SK-N-SH treated with all-trans-retinoic acid at 6 μM for 48 hours (cell line): Measurements from ENCODE around the gene LARGE1.

Source experiments
- GLIS3 ChIP-seq: fragments of 250-450 bp; sonication (Bioruptor Pico); IDR thresholded peaks from 2 replicates; pipeline ENCODE4 v1.5.0; 2020; ENCODE audit warnings: mild to moderate bottlenecking, moderate library complexity
- TF ChIP-seq, protein P1 (sequence below): fragments of 250-450 bp; sonication (Bioruptor Pico); IDR thresholded peaks from 2 replicates; pipeline ENCODE4 v1.8.0; 2021; ENCODE audit warnings: low read depth, mild to moderate bottlenecking, moderate library complexity, borderline replicate concordance

- TF ChIP-seq, protein P1, sequence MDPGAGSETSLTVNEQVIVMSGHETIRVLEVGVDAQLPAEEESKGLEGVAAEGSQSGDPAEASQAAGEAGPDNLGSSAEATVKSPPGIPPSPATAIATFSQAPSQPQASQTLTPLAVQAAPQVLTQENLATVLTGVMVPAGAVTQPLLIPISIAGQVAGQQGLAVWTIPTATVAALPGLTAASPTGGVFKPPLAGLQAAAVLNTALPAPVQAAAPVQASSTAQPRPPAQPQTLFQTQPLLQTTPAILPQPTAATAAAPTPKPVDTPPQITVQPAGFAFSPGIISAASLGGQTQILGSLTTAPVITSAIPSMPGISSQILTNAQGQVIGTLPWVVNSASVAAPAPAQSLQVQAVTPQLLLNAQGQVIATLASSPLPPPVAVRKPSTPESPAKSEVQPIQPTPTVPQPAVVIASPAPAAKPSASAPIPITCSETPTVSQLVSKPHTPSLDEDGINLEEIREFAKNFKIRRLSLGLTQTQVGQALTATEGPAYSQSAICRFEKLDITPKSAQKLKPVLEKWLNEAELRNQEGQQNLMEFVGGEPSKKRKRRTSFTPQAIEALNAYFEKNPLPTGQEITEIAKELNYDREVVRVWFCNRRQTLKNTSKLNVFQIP (CRISPR knock-in tag), result no peak
- no peak for TF ChIP-seq GLIS3 (CRISPR knock-in tag)
Measured at GRCh38 chr22:33242078-33242477, 678.2 kb downstream of the LARGE1 start.
